GM19238 (cell line): Measurements from ENCODE around the gene RFX7.

Experiments
- DNase-seq: peaks from one replicate; pipeline ENCODE4 v3.0.0; 2011; ENCODE audit warnings: low spot score; ENCODE audit not compliant: insufficient read length

RFX7 gene

DNA sequence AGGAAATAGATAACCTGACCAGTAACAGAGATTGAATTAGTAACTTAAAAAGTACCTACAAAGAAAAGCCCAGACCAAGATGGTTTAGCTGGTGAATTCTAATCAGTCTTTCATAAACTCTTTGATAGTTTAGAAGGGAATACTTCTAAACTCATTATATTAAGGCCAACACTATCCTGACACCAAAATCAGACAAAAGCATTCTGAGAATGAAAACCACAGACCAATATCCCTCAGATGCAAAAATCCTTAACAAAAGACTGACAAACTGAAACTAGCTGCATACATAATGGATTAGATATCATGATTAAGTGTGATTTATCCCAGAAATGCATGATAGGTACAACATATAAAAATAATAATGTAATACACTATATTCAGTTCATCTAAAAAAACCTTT is 115.6 kb downstream of the RFX7 start:
- no peak for DNase-seq

DNA sequence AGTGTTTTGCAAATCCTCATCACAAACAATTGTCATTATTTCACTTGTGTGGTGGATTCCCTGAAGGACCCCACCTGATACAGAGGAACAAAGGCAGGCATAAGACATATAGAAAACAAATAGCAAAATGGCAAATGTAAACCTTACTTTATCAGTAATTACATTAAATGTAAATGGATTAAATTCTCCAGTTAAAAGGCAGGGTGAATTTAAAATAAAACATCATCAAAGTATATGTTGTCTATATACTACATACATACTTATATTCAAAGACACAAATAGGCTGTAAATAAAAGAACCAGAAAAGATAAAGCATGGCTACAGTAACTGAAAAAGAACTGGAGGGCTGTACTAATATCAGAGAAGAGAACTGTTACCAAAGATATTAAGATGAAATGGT is 117.3 kb downstream of the RFX7 start:
- no peak for DNase-seq

DNA sequence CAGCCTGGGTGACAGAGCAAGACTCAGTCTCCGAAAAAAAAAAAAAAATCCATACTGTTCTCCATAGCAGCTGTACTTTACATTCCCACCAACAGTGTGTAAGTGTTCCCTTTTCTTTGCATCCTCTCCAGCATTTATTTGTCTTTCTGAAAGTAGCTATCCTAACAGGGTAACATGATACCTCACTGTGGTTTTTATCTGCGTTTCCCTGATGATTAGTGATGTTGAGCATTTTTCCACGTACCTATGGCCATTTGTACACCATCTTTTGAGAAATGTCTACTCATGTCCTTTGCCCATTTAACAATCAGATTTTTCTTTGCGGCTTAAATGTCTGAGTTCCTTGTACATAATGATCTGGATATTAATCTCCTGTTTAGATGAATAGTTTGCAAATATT is 119.3 kb downstream of the RFX7 start:
- DNase-seq = no peak

DNA sequence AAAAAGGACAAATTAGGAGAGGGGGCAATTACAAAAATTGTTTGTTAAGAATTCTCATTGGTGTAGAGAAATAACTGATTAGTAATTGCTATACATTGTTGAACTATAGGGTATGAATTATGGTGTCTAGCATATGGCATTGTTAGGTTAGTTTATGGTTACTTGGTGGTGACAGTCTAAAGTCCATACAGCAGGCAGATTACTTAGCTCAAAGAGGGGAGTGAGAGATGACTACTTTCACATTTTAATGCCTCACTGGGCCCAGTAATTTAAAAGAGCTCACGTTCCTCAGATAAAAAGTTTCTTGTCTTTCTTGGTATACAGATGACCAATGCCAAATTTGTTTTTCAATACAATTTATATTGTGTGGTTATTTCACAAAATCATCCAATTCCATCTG is 137.8 kb downstream of the RFX7 start:
- no peak for DNase-seq

DNA sequence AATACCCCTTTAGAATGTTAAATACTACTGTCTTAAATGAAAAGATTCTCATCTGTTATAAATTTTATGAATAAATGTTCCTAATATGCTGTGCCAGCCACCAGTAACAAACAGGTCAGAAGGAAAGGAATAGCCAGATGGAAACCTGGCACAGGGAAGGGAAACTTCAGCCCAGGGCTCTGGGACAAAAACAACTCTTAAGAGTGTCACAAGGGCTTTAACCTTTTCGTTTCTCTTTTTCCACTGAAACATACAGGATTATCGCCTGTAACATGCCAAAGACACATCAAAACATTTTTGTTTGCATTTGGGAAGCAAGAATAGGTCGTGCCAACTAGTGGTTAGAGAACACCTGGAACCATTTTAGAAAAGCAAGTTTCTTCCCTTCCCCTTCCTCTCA is 141.2 kb downstream of the RFX7 start:
- no peak for DNase-seq

DNA sequence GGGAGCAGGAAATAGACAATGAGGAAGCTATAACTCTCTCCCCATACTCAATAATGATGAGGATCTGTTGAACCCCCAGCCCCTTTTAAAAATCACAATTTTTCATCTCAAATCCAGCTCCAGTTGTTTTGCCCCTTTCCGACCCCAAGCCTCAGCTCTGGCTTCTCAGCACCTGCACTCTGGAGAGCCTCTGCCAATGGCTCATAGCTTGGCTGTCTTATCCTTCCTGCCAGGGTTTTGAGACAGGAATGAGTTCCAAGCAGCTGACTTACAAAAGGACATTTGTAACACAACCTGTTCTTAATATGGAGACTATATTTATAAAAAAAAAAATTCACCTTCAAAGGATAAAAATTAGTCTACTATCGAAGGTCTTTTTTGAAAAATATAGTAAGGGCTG is 144.4 kb downstream of the RFX7 start:
- DNase-seq = no peak

DNA sequence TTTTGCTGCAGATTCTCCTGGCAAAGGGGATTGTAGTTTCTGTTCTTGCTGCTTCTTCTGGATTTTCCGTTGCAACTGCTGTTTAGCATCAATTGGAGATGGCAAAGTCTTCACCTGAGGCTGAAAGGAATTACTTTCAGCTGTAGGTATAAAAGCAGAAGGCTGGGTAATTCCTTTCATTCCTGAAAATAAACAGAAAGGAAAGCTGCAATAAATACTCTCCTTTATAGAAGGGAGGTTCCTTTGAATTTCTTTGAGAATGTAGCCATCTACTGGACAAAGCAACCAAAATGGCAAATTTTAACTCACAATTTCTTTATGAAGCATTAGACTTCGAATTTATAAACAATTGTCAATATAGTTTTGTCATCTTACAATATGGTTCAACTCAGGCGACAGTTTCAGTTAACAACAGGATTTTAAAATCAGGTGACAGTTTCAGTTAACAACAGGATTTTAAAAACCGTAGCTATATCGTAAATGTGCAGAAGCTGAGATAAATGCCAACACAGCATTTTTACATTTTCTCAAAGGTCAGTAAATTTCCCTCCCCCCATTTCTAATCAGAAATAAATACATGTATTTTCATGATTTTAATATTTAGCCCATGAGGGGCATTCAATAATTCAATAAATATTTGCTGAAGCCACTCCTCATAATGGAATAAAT is 145.3 kb downstream of the RFX7 start:
- no peak for DNase-seq

DNA sequence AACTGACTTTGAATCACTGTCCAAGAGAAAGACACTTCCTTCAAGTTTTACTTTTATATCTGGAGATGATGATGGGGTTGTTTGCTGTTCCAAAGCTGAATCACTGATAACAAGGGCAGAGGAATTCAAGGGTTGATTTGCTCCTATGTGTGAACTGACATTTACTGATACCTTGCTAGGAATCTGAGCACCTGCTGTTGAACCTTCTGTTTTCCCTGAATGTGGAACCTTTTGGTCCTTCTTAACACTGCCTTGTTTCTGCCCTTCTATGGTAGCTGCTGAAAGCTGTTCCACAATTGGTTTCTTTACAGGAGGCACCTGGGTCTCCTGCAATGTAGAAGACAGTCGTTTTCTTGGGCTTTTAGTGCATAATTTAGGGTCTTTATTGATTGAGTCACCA is 148.3 kb downstream of the RFX7 start:
- DNase-seq = no peak

DNA sequence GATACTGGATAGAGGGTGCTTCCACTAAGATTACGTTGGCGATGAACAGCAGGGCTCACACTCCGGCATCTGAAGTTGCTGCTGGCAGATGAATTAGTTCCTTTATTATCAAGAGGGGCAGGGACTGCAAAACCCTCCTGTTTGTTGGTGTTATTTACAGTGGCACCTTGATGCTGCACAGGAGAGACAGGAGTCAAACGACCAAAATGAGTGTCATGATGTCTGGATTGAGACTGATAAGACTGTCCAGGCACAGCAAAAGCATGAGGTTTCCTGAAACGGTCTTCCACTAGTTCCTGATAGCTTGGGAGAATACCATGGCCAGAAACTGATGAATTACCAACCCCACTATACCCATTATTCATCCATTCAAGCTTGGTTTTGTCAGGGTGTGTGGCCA is 149.5 kb downstream of the RFX7 start:
- DNase-seq = no peak

DNA sequence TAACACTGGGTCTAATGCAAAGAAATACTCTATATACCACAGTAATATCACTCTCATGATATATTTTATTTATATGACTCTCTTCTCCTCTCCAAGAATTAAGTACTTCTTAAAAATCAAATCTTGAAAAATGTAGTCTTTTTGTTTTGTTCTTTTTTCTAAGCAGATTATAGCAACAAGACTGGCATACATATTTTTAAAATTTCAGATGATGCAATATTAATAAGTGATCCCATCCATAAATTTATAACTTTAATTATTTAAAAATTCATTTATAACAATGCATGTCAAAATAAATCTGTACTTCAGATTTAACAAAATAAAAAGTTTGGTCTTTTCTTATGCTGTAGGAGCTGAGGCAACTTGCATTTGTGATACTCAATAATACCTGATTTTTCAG is 155.3 kb downstream of the RFX7 start:
- no peak for DNase-seq

DNA sequence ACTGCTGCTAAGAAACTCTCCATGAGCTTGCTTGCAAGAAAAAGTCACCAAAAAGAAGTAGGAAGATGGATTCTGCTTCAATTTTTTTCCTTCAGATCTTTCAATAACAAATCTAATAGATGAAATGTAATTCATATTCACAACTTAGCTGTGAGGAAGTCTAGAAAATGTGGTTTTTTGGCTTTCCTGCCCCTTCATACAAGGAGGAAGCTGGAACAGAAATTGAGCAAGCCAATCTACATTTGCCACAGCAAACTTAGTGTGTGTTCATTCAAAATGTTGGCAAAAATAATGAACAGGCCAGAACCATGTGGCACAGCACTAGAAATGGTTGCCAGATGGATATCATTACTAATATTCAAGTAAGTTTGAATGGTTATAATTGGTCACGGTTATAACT is 157.1 kb downstream of the RFX7 start:
- DNase-seq = no peak

DNA sequence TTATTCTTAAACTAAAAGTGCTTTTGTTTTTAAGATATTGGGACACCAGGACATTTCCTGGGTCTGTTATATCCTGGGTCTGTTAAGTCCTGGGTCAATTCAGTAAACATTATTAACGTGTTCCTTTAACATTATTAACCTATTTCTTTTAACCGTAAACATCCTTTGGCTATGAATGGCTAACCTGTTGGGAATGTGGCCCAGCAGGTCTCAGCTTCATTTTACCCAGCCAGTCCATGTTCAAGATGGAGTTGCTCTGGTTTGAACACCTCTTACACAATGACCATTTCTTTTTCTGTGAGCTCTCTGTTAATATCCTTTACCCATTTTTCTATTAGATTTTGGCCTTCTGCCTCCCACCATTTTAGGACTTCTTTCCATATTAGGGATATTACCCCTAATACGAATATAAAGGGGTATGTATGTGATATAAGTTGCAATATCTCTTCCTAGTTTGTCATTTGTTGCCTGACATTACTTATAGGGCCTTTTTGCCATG is 161.4 kb downstream of the RFX7 start:
- DNase-seq = no peak

DNA sequence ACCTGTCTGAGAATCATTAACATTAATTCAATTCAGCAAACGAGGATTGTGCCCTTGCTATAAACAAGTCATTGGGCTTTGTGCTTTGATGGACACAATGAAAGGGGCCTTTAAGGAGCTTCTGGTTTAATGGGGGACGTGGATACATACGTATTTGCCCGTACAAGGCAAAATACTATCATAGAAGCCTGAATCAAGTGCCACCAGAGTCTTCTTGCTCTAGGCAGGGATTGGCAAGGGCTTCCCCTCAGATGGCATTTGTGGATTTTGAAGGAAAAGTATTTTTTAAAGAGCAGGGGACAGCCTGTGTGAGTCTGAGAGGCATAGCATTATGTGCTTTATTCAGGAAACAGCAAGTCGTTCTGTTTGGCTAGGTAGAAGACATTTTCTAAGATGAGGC is 166.6 kb downstream of the RFX7 start:
- no peak for DNase-seq

DNA sequence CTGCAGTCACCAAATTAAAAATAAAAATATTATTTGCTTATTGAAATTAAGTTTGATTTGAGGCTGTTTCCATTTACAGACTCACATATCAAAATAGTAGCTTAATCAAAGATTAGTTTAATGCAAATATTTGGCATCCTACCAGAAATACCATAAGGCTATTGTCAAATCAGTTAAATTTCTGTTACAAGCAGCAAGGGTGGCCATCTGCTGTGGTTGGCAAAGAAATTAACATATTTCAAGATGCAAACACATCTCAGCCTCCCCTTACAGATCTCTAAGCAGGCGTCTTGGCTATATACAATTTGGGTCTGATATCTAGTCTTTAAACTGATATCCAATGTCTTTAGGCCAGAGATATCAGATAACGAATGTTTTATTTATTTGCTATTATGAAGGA is 167.0 kb downstream of the RFX7 start:
- DNase-seq = no peak

DNA sequence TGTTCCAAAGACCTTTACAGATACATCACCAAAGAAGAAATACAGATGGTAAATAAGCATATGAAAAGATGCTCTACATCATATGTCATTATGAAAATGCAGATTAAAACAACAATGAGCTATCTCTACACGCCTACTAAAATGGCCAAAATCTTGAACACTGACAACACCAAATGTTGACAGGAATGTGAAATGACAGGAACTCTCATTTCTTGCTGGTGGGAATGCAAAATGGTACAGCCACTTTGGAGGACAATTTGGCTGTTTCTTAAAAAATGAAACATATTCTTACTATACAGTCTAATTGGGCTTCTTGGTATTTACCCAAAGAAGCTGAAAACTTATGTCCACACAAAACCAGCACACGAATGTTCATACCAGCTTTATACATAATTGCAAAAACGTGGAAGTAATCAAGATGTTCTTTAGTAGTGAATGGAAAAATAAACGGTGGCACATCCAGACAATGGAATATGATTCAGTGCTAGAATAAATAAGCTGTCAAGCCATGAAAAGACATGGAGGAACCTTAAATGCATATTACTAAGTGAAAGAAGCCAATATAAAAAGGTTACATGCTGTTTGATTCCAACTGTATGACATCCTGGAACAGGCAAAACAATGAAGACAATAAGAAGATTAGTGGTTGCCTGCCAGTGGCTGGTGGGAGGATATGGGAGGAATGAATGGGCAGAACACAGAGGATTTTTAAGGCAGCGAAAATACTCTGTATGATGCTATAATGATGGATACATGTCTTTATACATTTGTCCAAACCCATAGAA is 169.0 kb downstream of the RFX7 start:
- no peak for DNase-seq

DNA sequence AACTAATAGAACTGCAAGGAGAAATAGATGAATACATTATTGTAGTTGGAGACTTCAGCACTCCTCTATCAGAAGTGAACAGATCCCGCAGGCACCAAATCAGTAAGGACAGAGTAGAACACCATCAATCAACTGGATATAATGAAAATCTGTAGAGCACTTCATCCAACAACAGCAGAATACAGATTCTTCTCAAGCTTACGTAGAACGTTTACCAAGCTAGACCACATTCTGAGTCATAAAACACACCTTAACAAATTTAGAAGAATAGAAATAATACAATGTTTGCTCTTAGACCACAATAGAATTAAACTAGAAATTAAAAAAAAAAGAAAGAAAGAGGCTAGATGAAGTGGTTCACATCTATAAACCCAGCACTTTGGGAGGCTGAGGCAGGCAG is 179.5 kb downstream of the RFX7 start:
- no peak for DNase-seq

DNA sequence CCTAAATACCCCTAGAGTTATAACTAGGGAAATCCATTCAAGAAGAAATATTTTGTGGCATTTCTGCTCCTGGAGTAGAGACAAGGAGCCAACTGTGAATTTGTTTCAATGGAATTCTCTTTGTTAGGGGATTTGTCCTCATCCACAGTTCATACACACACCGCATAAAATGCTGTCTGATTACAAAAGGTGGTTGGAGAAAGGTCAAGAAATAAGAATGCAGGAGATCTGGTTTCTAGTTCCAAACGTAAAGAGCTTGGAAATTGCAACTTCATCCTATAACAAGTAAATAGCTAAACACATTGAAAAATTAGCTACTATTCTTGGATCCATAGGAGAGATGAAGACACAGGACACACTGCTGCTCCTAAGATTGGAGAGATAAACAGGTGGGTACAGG is 184.0 kb downstream of the RFX7 start:
- no peak for DNase-seq

DNA sequence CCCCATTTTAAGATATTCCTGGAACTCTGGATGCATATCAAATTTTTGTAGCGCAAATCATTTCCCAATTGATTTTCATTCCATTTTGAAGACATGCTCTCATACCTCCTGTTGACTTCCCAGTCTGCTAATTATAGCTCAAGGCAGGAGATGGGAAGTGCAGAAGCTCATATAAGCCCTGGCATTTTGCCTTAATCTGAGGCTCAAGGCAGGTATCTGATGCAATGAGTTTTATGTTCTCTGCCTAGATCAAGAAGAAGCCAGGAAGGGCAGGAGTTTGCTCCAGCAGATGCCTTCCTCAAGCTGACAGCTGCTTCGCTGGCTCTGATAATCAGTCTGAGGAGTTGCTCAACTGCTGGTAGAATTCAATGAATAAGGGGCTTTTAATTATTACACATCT is 184.7 kb downstream of the RFX7 start:
- DNase-seq = no peak

DNA sequence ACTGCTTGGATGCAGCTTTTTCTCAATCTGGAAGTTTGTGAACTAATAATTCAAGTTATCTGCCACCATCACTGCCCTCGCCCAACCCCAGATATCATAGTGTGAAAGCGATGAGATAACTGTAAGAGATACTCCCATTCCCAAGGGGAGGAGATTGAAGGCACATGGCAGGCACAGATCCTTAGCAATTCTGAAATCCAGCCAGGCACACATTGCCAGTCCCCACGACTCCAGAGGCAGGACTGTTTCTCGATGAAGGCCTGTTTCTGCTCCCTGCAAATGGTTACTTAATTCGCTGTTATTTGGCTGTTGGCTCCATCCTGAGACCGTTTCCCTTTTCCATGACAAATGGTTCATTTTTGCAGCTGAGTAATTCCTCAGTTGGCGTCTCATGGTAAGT is 187.1 kb downstream of the RFX7 start:
- no peak for DNase-seq

DNA sequence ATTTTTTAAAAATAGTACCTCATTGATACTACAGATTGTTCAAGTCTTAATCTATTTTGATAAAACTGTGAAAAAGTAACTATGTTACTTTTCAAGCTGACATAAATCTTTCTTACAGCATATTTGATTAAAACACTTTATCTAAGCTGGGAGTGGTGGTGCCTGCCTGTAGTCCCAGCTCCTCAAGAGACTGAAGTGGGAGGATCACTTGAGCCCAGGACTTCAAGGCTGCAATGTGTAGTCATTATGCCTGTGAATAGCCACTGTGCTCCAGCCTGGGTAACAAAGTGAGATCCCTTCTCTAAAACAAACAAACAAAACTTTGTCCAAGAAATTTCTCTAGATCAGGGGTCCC is 190.7 kb downstream of the RFX7 start:
- DNase-seq = no peak

DNA sequence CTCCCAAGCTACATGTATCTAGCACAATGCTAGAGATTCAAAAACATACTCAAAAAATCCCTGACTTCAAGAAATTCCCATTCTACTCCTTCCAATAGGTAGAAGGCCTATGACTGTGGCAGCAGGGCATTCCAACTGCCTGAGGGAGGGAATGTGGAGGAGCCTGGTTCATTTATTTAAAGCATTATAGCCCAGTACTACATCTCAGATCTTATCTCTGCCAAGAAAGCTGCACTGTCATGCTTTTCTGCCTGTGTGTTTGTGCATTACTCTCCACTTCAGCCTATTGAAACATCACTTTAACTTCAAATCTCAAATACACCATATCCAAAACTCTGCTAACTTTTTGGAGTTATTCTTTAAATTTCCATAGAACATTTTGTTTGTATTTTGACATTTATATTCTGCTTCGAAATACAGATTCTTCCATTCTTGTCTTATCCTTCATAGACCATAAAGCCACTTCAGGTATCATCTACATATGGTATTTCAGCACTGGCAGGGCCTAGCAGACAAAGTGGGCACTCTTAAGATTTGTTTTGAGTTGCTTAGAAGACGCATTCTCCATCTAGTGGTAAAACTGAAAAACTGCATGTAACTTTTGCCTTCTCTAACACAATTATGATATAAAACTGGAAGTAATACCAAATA is 191.2 kb downstream of the RFX7 start:
- peak; percentile 5 for DNase-seq

DNA sequence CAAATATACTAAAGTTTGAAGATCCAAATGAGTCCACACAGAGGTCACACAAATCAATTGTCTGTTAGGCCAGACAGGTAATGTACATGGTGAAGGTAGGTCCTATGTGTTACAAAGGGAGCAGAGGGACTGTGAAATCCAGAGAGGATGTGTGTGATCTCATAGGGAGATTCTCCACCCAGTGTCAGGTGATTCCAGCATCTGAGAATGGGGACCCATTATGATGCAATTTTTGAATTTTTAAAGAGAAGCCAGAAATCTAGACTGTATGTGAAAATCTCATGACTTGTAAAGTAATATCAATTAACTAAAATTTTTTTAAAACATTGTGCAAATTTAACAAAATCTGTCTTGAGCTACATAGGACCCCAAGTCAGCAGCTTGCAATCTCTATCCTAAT is 192.0 kb downstream of the RFX7 start:
- DNase-seq = no peak

DNA sequence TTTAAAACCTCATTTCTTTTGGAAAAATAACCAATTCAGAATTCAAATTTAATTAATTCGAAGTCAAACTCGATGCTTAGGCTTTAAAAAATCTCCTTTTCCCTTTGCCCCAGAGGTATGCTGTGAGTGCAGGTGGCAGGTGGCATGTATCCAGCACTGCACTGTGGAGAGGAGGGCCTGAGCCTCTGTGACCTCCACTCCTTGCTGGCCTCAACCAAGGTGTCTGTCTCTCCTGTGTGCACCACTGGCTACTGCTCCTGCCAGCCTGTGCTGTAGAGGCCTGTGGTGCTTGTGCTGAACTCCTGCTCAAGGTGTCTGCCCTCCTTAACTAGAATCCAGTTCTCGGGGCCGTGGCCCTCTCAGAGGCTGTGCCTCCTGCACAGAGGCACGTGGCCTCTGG is 194.1 kb downstream of the RFX7 start:
- DNase-seq = no peak
